ENCODE data around the gene FNBP1L.

GRCh38 chr1:93483200-93483599 is 35.3 kb downstream of the FNBP1L start:
- TF ChIP-seq EWSR1 (IDR thresholded peaks at IDR 0.05; ENCODE audit: borderline replicate concordance, low read depth, partially characterized antibody) (no peak), ZFP30 (CRISPR knock-in tag; IDR thresholded peaks at IDR 0.05; ENCODE audit: borderline replicate concordance) (no peak), ZNF76 (CRISPR knock-in tag; IDR thresholded peaks at IDR 0.05; ENCODE audit: borderline replicate concordance) (no peak), POLR2AphosphoS5 (IDR thresholded peaks at IDR 0.05; ENCODE audit: control insufficient read depth, insufficient read depth, low read depth, low read length) (no peak), ZNF592 (IDR thresholded peaks at IDR 0.05) (no peak), MAZ (CRISPR knock-in tag; conservative IDR thresholded peaks at IDR 0.05 in 1 of 2, IDR thresholded peaks at IDR 0.05 in 1 of 2) (no peak), CEBPB (tag; IDR thresholded peaks at IDR 0.05) (no peak), EZH2 (IDR thresholded peaks at IDR 0.05; ENCODE audit: borderline replicate concordance, low read depth, low read length) (no peak)
- TF ChIP-seq, protein P1, sequence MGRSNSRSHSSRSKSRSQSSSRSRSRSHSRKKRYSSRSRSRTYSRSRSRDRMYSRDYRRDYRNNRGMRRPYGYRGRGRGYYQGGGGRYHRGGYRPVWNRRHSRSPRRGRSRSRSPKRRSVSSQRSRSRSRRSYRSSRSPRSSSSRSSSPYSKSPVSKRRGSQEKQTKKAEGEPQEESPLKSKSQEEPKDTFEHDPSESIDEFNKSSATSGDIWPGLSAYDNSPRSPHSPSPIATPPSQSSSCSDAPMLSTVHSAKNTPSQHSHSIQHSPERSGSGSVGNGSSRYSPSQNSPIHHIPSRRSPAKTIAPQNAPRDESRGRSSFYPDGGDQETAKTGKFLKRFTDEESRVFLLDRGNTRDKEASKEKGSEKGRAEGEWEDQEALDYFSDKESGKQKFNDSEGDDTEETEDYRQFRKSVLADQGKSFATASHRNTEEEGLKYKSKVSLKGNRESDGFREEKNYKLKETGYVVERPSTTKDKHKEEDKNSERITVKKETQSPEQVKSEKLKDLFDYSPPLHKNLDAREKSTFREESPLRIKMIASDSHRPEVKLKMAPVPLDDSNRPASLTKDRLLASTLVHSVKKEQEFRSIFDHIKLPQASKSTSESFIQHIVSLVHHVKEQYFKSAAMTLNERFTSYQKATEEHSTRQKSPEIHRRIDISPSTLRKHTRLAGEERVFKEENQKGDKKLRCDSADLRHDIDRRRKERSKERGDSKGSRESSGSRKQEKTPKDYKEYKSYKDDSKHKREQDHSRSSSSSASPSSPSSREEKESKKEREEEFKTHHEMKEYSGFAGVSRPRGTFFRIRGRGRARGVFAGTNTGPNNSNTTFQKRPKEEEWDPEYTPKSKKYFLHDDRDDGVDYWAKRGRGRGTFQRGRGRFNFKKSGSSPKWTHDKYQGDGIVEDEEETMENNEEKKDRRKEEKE (IDR thresholded peaks at IDR 0.05; ENCODE audit: borderline replicate concordance in 1 of 2, control insufficient read depth in 1 of 2, low read depth in 2 of 2, low read length in 1 of 2), result no peak
- TF ChIP-seq, protein P2, sequence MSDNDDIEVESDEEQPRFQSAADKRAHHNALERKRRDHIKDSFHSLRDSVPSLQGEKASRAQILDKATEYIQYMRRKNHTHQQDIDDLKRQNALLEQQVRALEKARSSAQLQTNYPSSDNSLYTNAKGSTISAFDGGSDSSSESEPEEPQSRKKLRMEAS (CRISPR knock-in tag; IDR thresholded peaks at IDR 0.05), result no peak
- TF ChIP-seq, protein P3, sequence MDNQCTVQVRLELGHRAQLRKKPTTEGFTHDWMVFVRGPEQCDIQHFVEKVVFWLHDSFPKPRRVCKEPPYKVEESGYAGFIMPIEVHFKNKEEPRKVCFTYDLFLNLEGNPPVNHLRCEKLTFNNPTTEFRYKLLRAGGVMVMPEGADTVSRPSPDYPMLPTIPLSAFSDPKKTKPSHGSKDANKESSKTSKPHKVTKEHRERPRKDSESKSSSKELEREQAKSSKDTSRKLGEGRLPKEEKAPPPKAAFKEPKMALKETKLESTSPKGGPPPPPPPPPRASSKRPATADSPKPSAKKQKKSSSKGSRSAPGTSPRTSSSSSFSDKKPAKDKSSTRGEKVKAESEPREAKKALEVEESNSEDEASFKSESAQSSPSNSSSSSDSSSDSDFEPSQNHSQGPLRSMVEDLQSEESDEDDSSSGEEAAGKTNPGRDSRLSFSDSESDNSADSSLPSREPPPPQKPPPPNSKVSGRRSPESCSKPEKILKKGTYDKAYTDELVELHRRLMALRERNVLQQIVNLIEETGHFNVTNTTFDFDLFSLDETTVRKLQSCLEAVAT (IDR thresholded peaks at IDR 0.05), result no peak
- TF ChIP-seq, protein P4, sequence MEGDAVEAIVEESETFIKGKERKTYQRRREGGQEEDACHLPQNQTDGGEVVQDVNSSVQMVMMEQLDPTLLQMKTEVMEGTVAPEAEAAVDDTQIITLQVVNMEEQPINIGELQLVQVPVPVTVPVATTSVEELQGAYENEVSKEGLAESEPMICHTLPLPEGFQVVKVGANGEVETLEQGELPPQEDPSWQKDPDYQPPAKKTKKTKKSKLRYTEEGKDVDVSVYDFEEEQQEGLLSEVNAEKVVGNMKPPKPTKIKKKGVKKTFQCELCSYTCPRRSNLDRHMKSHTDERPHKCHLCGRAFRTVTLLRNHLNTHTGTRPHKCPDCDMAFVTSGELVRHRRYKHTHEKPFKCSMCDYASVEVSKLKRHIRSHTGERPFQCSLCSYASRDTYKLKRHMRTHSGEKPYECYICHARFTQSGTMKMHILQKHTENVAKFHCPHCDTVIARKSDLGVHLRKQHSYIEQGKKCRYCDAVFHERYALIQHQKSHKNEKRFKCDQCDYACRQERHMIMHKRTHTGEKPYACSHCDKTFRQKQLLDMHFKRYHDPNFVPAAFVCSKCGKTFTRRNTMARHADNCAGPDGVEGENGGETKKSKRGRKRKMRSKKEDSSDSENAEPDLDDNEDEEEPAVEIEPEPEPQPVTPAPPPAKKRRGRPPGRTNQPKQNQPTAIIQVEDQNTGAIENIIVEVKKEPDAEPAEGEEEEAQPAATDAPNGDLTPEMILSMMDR (IDR thresholded peaks at IDR 0.05 in 2 of 3, conservative IDR thresholded peaks at IDR 0.05 in 1 of 3; ENCODE audit: insufficient read depth in 2 of 3, low read depth in 1 of 3, low read length in 3 of 3), result no peak
